Fibroblast of upper back skin (primary cell): ENCODE results near the gene LRRTM3.

Experiments
- DNase-seq: peaks from one replicate; pipeline ENCODE4 v3.0.0-alpha.2; 2013

LRRTM3 gene

DNA sequence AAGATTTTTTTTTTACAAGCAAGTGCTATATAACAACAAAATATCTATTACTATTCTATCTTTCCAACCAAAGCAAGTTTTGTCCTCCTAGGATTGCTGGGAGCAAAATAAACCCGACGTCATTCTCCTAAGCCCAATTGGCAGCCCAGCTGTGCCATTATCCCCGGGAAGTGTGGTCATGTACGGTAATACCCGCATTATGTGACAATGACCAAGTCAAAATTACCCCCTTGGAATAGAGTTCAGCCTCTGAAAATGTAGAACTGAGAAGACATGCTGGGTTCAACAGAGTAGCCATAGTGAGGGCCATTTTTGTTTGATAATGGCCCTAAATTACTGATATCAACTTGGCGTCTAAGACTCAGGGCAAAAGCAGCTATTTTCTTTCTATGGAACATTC, 215.5 kb downstream of the LRRTM3 start:
- DNase-seq: no peak

DNA sequence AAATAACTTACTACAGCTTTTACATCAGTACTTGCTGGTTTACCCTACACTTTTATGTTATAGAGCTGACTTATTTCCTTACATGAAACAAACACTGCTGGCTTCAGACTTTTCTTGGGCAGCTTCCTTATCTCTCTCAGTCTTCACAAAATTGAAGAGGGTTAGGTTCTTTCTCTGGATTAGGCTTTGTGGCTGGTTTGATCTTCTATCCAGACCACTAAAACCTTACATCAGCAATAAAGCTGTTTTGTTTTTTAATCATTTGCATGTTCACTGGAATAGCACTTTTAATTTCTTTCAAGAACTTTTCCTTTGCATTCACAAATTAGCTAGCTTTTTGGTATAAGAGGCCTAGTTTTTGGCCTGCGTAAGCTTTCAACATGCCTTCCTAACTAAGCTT, 218.7 kb downstream of the LRRTM3 start:
- no peak for DNase-seq
